Endothelial cell of umbilical vein (primary cell): ENCODE measurements around the gene PDAP1. TPM values are rescaled to one million over a fixed set of nuclear protein-coding genes. Genes with fewer than 3 reads are reported as not detected.

Experiments
- BruUV-seq: library from RNA; stranded (reverse); fragments of 400-500 nt; replicated peaks from 2 replicates; lab custom pipeline; 2021; lab: Mats Ljungman, UMichigan
- CTCF ChIA-PET: fragments of 300-600, 350-600 bp; sonication (Branson Sonifier 250); formaldehyde crosslinking; loops from one replicate; lab custom pipeline; 2021; ENCODE audit warnings: antibody characterized with exemption, inconsistent platforms; lab: Charles Lee
- POLR2A ChIA-PET: fragments of 300-600, 350-600 bp; sonication (Branson Sonifier 250); formaldehyde crosslinking; loops from one replicate; lab custom pipeline; 2021; ENCODE audit warnings: antibody characterized with exemption, inconsistent platforms; lab: Charles Lee
- DNase-seq: peaks from one replicate; pipeline ENCODE4 v3.0.0-alpha.2; 2011; ENCODE audit warnings: low read depth, low spot score
- FAIRE-seq: peaks from 2 replicates; lab custom pipeline; 2011; peaks lifted over from hg19 to GRCh38; lab: Jason Lieb, UNC
- H2AFZ ChIP-seq: 2 replicates; pipeline ENCODE4 v1.6.0; 2012; ENCODE audit warnings: low read depth, low read length, control low read depth, inconsistent platforms
- H3K27ac ChIP-seq: 2 replicates; pipeline ENCODE4 v1.5.1; 2011; ENCODE audit warnings: low read depth, mild to moderate bottlenecking, control low read depth, low read length, moderate library complexity; ENCODE audit not compliant: insufficient read depth
- H3K27me3 ChIP-seq, 2 experiments: 2 replicates each; pipeline versions ENCODE4 v1.6.0 to v1.6.1; 2011; ENCODE audit warnings: low read length in 2 of 2, mixed read lengths in 1 of 2; ENCODE audit not compliant: control insufficient read depth in 2 of 2, insufficient read depth in 2 of 2
- H3K36me3 ChIP-seq, 2 experiments: 2 replicates in 1 of 2; 3 replicates in 1 of 2; pipeline ENCODE4 v1.5.1; 2011; ENCODE audit warnings: low read length in 2 of 2, mild to moderate bottlenecking in 1 of 2, moderate library complexity in 1 of 2; ENCODE audit not compliant: control insufficient read depth in 2 of 2, insufficient read depth in 2 of 2; ENCODE audit errors: extremely low read depth in 1 of 2
- H3K4me1 ChIP-seq: 3 replicates; pipeline ENCODE4 v1.5.1; 2011; ENCODE audit warnings: mild to moderate bottlenecking, low read length; ENCODE audit not compliant: control insufficient read depth, insufficient read depth; ENCODE audit errors: extremely low read depth
- H3K4me2 ChIP-seq: 2 replicates; pipeline ENCODE4 v1.6.1; 2011; ENCODE audit warnings: low read length, control low read depth, mixed read lengths; ENCODE audit not compliant: insufficient read depth
- H3K4me3 ChIP-seq, 3 experiments: fragments of 200-600 bp in 1 of 3; sonication (generic), shearing (Covaris generic) in 1 of 3; replicated peaks in 1 of 3; 2 replicates each; pipeline ENCODE4 v1.5.1; 2011 to 2016; ENCODE audit warnings: control low read depth in 3 of 3, low read length in 3 of 3, mild to moderate bottlenecking in 2 of 3, inconsistent platforms in 1 of 3, low read depth in 1 of 3, moderate library complexity in 1 of 3; ENCODE audit not compliant: insufficient read depth in 1 of 3
- H3K79me2 ChIP-seq: 2 replicates; pipeline ENCODE4 v1.6.0; 2012; ENCODE audit warnings: low read length, inconsistent platforms; ENCODE audit not compliant: control insufficient read depth, insufficient read depth
- H3K9ac ChIP-seq: replicated peaks from 2 replicates; pipeline ENCODE3; 2011; ENCODE audit warnings: low read length, control low read depth; ENCODE audit not compliant: insufficient read depth; ENCODE audit errors: extremely low read depth
- H3K9me1 ChIP-seq: replicated peaks from 3 replicates; pipeline ENCODE4 v1.6.0; 2011; ENCODE audit warnings: mild to moderate bottlenecking, low read length; ENCODE audit not compliant: control insufficient read depth, insufficient read depth; ENCODE audit errors: extremely low read depth
- H3K9me3 ChIP-seq: replicated peaks from 2 replicates; pipeline ENCODE4 v1.5.1; 2012; ENCODE audit warnings: low read length, inconsistent platforms; ENCODE audit not compliant: control insufficient read depth, insufficient read depth
- H4K20me1 ChIP-seq: replicated peaks from 2 replicates; pipeline ENCODE3; 2011; ENCODE audit warnings: mild to moderate bottlenecking, low read length; ENCODE audit not compliant: control insufficient read depth, insufficient read depth; ENCODE audit errors: extremely low read depth
- EZH2 ChIP-seq: IDR thresholded peaks from 2 replicates; pipeline ENCODE4 v1.6.1; 2012; ENCODE audit warnings: borderline replicate concordance, low read depth, mild to moderate bottlenecking, moderate library complexity, low read length, inconsistent platforms; ENCODE audit not compliant: severe bottlenecking
- FOS ChIP-seq: IDR thresholded peaks from 2 replicates; pipeline ENCODE4 v1.6.1; 2011; ENCODE audit warnings: mild to moderate bottlenecking, low read length, moderate library complexity, borderline replicate concordance; ENCODE audit not compliant: insufficient read depth
- GATA2 ChIP-seq: IDR thresholded peaks from 2 replicates; pipeline ENCODE4 v1.7.0; 2011; ENCODE audit warnings: low read depth, mild to moderate bottlenecking, moderate library complexity, mixed read lengths, low read length; ENCODE audit not compliant: insufficient read length, insufficient read depth
- JUN ChIP-seq: IDR thresholded peaks from 2 replicates; pipeline ENCODE4 v1.6.1; 2011; ENCODE audit warnings: borderline replicate concordance, low read depth; ENCODE audit not compliant: insufficient read length, insufficient read depth
- MYC ChIP-seq: IDR thresholded peaks from one replicate; pipeline ENCODE4 v1.6.1; 2011; ENCODE audit warnings: mild to moderate bottlenecking, low read depth, low read length
- POLR2A ChIP-seq: IDR thresholded peaks from 2 replicates; pipeline ENCODE4 v1.6.1; 2012; ENCODE audit warnings: low read depth, mild to moderate bottlenecking, control low read depth, low read length
- POLR2AphosphoS5 ChIP-seq: IDR thresholded peaks from 2 replicates; pipeline ENCODE4 v1.6.1; 2012; ENCODE audit warnings: low read depth, mild to moderate bottlenecking, control low read depth, low read length, moderate library complexity; ENCODE audit not compliant: insufficient read depth
- dilution Hi-C: fragments of 300-500 bp; cut with MboI; formaldehyde crosslinking; loops from one replicate; pipeline ENCODE4 v1.15.0; 2019; ENCODE audit warnings: low sequenced_read_pairs; ENCODE audit not compliant: extremely low pct_ligation_motif_present
- intact Hi-C: fragments of 100-400 bp; cut with micrococcal nuclease; formaldehyde crosslinking; loops from one replicate; pipeline ENCODE4 v1.10.0; 2022
- polyA plus RNA-seq, 4 experiments: library from polyadenylated mRNA; depleted of rRNA in 3 of 4; stranded (reverse) in 3 of 4; unstranded in 1 of 4; fragments of >200 nt; gene quantifications; 2 replicates each; pipeline versions ENCODE4 v1.2.1 to v1.2.3, GENCODE V29; 2011 to 2012; ENCODE audit warnings: missing spikeins in 1 of 4
- total RNA-seq: library from RNA; stranded (reverse); gene quantifications from 2 replicates; pipeline ENCODE4 v1.2.3, GENCODE V29; 2021
- TF ChIP-seq, protein P1 (sequence below): IDR thresholded peaks from 2 replicates; pipeline ENCODE4 v1.6.1; 2011; ENCODE audit not compliant: insufficient read depth, insufficient read length
- TF ChIP-seq, protein P2 (sequence below), 2 donors: IDR thresholded peaks; 1 replicate in 1 of 2; 2 replicates in 1 of 2; pipeline ENCODE4 v1.5.1; 2011; ENCODE audit warnings: low read length in 2 of 2, mild to moderate bottlenecking in 2 of 2, moderate library complexity in 2 of 2, control low read depth in 1 of 2, inconsistent platforms in 1 of 2, low read depth in 1 of 2; ENCODE audit not compliant: insufficient read depth in 1 of 2; ENCODE audit errors: extremely low read depth in 1 of 2

PDAP1 gene
- total and polyA plus RNA-seq, 2 donors (not counting 3 experiments of a cell fraction or from before 2014, with no cell fraction given), result 32.6 to 150 TPM

DNA sequence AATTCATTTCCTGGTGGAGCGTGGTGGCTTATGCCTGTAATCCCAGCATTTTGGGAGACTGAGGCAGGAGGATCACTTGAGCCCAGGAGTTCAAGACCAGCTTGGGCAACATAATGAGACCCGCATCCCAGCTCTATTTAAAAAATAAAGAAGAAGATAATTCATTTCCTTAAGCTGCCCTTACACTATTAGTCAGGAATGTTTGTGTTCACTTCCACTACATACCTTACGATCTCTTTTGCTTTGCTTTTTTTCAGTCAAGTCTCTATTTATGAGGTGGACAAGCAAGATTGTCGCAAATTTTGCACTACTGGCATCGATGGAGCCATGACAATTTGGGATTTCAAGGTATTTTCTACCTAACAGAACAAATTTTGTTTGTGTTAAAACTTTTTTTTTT lies 45.1 kb downstream of the PDAP1 start:
- Histone ChIP-seq H3K9me1 (no peaks in the 10 kb centered on the region), H3K9ac (no peak overlapping the region), H3K27me3 (no peaks in the 10 kb centered on the region), H2AFZ (no peak overlapping the region), H3K36me3 (peaks cover 26 to 29% of the 10 kb centered on the region in 2 experiments), H3K9me3 (no peaks in the 10 kb centered on the region), H3K79me2 (no peaks in the 10 kb centered on the region), H3K4me2 (no peak overlapping the region), H3K27ac (no peak overlapping the region), H4K20me1 (no peaks in the 10 kb centered on the region), H3K4me1 (no peaks in the 10 kb centered on the region), H3K4me3 (no peak overlapping the region)
- ChIA-PET CTCF (interaction anchor here (0.6 to 3.9 kb wide), 2 partner anchors 11 to 24 kb away, joined by 3 to 26 read pairs; partner anchors contain the start of gene ARPC1B), POLR2A (no interaction called here)
- dilution Hi-C loops (no loop called here), intact Hi-C loops (no loop called here)
- no TSS peak for BruUV-seq
- TF ChIP-seq, protein P1, sequence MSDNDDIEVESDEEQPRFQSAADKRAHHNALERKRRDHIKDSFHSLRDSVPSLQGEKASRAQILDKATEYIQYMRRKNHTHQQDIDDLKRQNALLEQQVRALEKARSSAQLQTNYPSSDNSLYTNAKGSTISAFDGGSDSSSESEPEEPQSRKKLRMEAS, result no peak
- TF ChIP-seq EZH2 (no peak), JUN (no peak), POLR2AphosphoS5 (no peak), FOS (no peak), MYC (no peak), POLR2A (no peak), GATA2 (no peak)
- TF ChIP-seq, protein P2, sequence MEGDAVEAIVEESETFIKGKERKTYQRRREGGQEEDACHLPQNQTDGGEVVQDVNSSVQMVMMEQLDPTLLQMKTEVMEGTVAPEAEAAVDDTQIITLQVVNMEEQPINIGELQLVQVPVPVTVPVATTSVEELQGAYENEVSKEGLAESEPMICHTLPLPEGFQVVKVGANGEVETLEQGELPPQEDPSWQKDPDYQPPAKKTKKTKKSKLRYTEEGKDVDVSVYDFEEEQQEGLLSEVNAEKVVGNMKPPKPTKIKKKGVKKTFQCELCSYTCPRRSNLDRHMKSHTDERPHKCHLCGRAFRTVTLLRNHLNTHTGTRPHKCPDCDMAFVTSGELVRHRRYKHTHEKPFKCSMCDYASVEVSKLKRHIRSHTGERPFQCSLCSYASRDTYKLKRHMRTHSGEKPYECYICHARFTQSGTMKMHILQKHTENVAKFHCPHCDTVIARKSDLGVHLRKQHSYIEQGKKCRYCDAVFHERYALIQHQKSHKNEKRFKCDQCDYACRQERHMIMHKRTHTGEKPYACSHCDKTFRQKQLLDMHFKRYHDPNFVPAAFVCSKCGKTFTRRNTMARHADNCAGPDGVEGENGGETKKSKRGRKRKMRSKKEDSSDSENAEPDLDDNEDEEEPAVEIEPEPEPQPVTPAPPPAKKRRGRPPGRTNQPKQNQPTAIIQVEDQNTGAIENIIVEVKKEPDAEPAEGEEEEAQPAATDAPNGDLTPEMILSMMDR (IDR thresholded peaks at IDR 0.05; ENCODE audit: extremely low read depth in 1 of 2, insufficient read depth in 1 of 2, low read depth in 1 of 2, low read length in 2 of 2), result no peak
- FAIRE-seq (no peak), DNase-seq (no peak)
